GM12865 (cell line): ENCODE results near the gene PICK1.
"Not testable (repeated sequence)": the region's sequence is repeated elsewhere in the genome, so short reads cannot be mapped to it uniquely, and the experiment has no call there.

Experiments
- DNase-seq: peaks from one replicate; pipeline ENCODE4 v3.0.0; 2010; ENCODE audit warnings: low read depth
- H3K4me3 ChIP-seq: 2 replicates; pipeline ENCODE4 v1.5.1; 2011; ENCODE audit warnings: mild to moderate bottlenecking, low read depth, low read length, control low read depth
- TF ChIP-seq, protein P1 (sequence below): IDR thresholded peaks from 2 replicates; pipeline ENCODE4 v1.5.1; 2011; ENCODE audit warnings: low read length, control low read depth, low read depth, inconsistent platforms; ENCODE audit not compliant: insufficient read depth; ENCODE audit errors: missing control alignments

Gene PICK1

DNA sequence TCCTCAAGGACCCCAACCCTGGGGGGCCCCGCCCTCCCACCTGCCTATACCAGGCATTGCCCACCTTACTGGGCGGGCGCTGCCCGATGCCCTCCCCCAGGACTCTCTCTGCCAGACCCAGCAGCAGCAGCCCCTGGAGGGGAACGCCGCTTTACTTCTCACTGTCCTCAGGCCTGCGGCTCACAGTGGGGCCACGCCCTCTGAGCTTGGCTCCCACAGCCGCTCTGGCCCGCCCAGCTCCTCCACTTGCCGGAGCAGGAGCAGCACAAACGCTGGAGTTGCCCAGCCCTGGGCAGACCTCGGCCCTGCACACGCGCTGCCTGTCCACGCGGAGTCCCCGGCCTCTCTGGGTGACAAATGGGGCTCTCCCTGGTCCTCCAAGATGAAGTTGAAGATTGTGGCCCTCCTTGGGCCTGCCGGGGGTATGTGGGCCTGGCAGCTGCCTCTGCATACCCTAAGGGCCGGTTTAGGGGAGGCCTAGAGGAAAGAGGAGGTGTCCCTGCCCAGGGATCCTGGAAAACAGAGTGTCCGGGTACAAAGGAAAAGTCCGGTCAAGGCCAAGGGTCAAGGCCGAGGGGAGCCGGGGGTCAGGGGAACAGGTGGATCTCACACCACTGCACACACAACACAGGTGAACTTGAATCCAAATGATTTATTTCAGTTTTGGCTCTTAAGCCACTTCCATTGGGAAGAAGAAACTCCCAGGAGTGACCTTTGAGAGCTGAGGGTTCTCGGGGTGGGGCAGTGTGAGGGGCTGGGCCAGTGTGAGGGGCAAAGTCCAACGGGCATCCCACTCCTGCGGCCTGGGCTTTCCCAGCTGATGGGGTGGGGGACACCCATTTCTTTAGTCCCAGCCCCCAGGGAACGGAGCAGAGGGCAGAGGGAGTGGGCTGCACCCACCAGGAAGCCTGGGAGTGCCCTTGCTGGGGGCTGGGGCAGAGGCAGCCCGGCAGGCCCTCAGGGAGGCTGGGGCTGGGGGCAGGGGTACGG lies 54.0 kb downstream of the PICK1 start:
- TF ChIP-seq, protein P1, sequence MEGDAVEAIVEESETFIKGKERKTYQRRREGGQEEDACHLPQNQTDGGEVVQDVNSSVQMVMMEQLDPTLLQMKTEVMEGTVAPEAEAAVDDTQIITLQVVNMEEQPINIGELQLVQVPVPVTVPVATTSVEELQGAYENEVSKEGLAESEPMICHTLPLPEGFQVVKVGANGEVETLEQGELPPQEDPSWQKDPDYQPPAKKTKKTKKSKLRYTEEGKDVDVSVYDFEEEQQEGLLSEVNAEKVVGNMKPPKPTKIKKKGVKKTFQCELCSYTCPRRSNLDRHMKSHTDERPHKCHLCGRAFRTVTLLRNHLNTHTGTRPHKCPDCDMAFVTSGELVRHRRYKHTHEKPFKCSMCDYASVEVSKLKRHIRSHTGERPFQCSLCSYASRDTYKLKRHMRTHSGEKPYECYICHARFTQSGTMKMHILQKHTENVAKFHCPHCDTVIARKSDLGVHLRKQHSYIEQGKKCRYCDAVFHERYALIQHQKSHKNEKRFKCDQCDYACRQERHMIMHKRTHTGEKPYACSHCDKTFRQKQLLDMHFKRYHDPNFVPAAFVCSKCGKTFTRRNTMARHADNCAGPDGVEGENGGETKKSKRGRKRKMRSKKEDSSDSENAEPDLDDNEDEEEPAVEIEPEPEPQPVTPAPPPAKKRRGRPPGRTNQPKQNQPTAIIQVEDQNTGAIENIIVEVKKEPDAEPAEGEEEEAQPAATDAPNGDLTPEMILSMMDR: no peak
- H3K4me3 ChIP-seq: no peak overlapping the region
- DNase-seq: no peak

DNA sequence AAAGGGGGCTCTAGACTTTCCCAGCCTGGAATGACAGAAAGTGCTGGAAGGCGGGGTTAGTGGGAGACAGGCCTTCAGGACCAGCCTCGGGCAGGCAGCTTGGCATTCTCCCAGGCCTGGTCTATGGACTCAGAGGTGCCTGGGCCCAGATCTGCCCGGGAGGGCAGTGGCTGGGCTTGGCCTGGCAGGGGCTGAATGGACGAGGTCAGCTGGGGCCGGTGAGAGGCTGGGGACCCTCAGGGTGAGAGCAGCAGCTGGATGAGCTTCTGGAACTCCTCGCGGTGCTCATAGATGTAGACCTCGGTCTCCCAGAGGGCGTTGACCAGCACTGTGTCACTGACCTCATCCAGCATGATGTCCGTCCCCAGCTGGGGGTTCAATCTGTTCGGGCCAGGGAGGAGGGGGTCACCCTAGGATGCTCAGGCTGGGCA lies 54.7 kb downstream of the PICK1 start:
- TF ChIP-seq, protein P1: no peak
- DNase-seq: no peak

DNA sequence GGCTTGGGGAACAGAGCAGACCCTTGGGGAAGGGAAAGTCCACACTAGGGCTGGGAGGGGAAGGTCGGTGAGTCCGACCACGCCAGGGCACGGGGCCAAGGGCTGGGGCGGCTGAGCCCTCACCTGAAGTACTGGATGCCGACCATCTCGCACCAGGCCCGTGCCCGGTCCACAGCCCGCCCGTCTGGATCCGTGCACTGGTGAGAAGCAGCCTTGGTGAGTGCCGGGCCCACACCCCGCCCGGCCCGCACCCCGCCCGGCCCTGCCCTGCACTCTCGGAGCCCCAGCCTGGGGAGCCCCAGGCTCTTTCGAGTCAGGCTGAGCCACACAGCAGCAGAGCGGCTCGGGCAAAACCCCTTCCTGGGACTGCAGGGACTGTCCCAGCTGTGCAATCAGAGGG lies 55.2 kb downstream of the PICK1 start:
- H3K4me3 ChIP-seq: no peak overlapping the region
- no peak for DNase-seq
- TF ChIP-seq, protein P1: no peak

More for the DNA sequence above, 54.7 kb downstream of the PICK1 start:
- H3K4me3 ChIP-seq: no peak overlapping the region

DNA sequence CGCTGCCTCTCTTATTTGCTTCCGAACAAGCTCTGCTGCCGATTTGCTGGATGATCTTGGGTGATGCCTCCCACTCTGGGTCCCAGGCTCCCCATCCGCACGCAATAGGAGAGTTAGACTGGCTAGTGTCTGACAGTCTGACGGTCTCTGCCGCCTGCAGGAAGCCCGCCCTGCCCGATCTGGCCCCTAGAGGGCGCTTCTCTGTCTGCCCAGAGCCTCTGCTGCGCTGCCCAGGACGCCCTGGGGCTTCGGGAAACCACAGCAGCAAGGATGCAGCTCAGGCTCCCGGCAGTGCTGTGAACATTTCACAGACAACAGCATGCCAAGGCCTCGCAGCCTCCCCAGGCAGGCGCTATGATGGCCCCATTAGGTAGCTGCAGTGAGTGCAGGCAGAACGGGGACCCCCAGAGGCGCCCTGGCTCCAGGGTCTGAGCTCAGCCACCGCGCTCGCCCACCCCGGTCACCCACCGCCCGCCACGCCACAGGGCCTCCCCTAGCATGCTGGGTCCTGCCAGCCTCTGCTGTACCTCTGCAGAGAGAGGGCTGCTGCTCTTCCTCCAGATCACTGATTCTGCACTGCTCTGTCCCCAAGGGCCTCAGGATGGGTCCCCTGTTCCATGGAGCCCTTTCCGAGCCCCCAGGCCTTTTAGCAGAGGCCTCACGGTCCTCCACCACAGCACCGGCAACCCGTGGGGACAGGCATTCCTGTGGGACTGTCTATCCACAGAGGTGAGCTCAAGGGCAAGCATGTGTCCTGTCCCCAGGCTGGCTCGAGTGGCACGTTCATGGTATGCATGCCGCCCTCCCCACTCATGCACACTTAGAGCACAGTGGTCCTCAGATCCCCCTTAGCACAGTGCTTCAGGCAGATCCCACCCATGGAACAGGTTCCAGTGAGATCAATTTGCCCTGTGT lies 57.5 kb downstream of the PICK1 start:
- peak; percentile 84 for DNase-seq
- TF ChIP-seq, protein P1: peak; percentile 93
- no peak overlapping the region for H3K4me3 ChIP-seq

DNA sequence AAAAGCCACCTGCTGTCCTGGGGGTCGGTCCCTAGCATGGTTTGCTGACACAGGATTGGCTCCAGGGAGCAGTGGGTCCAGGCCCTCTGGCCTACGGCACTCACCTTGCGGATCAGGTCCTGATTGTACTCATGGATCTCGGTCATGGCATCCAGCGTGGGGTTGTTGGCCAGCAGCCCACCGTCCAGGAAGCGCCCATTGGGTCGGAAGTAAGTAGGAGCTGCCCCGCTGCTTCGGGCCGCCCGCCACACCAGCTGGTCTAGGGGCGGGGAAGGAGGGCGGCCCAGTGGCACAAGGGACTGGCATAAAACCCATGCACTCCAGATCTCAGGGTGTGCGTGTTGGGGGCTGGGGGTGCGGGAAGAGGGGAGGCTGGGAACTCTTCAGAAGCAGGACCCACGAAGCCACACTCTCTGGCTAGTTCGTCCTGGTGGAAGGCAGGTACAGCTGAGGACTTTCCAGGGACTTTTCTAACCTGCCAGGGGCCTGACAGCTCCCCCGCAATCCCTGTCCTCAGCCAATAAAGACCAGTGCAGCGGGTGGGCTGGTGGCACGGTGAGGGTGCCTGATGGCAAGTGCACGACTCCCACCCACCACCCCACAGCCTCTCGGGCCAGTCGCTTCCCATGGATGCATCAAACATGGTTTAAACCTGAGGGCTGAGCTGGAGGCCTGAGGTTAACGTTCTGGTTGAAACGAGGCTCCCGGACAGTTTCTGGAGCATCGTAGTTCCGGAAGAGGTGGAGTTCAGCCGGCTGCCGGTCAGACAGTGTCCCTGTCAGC lies 58.4 kb downstream of the PICK1 start:
- TF ChIP-seq, protein P1: no peak
- H3K4me3 ChIP-seq: no peak overlapping the region
- no peak for DNase-seq

DNA sequence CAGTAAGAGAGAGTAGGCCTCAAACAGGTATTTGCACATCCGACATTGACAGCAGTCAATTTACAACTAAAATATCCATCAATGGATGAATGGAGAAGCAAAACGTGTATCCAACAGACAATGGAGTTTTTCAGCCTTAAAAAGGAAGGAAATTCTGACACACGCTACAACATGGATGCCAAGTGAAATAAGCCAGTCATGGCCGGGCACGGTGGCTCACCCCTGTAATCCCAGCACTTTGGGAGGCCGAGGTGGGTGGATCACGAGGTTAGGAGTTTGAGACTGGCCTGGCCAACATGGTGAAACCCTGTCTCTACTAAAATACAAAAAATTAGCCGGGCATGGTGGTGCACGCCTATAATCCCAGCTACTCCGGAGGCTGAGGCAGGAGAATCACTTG lies 60.4 kb downstream of the PICK1 start:
- DNase-seq, H3K4me3 ChIP-seq: not testable (repeated sequence)
